ENCODE data around the gene DCPS.
A peak's percentile ranks its signal among the peaks of the same experiment; 100 is the strongest.
"Not testable (repeated sequence)": the region's sequence is repeated elsewhere in the genome, so short reads cannot be mapped to it uniquely, and the experiment has no call there.

The DCPS gene

DNA sequence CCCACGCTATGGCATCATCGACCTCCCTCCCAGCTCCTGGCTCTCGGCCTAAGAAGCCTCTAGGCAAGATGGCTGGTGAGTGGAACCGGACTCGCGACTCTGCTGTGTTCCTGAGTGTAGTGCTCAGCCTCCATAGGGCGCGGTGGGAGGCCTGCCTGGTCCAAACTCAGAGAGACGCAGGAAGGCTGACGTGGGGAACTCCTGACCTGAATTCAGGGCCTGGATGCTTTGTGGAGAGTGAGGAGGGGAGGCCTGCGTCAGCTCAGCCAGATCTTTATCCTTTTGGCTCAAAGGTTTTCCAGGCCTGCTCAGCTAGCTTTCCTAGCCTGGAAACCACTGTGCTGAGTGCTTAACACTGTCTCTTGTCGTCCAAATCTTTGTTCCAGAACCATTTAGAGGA is 13.0 kb upstream of the DCPS start:
- DNase-seq: no peak

- no peak for DNase-seq
Observed at GRCh38 chr11:126293726-126294125, 10.1 kb upstream of the DCPS start.

GRCh38 chr11:126297004-126297403 is 6.9 kb upstream of the DCPS start:
- DNase-seq: no peak

GRCh38 chr11:126304457-126305075 is 706 bp downstream of the DCPS start:
- no peak for DNase-seq

- DNase-seq: no peak
Observed at GRCh38 chr11:126305699-126306098, 1.8 kb downstream of the DCPS start.

DNA sequence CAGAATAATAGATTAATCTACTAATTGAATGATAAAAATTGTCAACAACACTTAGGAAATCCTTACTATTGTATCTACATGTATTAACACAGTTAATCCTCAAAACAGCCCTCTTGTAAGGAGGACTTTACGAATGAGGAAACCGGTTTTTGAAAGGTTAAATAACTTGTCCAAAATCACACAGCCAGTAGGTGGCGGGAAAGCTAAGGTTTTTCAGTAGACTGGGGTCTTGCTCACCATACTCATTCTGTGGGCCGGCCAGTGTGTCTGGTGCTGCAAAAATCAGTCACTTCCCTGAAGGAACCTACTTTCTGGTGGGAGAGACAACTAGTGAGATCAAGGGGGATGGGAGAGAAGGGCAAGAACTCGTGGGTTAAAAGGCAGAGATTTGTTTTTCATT is 3.8 kb downstream of the DCPS start:
- peak in 1 of 2 experiments; percentile 64 for DNase-seq

- no peak for DNase-seq
Observed at GRCh38 chr11:126308271-126308671, 4.4 kb downstream of the DCPS start.

- DNase-seq: not testable (repeated sequence)
Observed at GRCh38 chr11:126308771-126309170, 4.9 kb downstream of the DCPS start.

DNA sequence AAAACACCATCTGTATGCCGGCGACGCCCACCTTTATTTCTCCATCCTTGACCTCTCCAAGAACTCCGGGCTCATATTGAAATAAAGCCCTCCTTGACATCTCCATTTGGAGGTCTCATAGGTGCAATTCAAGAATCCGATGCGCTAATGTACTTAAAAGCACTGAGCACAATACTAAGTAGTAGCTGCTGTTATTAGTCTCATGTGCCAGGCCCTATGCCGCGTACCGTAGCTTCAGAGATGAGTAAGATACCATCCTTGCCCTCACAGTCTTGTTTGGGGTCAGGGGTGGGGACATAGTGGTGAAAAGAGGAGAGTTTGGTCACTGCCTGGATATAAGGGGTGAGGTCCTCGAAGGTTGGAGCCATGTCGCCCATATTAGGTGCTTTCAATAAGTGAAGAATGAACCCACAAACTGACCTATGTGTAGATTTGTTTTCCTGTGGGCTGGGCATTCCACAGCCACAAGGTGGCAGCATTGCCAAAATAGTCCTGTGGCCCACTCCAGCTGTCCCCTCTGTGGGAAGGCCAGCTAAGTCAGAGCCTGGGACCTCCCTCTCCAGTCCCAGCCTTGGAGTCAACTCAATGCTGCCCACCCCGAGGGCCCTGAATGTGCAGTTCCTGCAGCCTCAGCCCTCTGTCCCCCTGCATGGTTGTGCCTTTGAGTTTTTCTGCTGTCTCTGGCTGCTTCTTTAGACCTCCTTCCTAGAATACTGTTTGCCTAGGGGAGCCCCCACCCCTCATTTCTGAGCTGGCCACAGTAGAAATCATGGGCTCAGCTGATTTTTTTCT is 6.5 kb downstream of the DCPS start:
- DNase-seq: peak in 1 of 2 experiments; percentile 70

GRCh38 chr11:126310992-126311310 is 7.1 kb downstream of the DCPS start:
- no peak for DNase-seq

DNA sequence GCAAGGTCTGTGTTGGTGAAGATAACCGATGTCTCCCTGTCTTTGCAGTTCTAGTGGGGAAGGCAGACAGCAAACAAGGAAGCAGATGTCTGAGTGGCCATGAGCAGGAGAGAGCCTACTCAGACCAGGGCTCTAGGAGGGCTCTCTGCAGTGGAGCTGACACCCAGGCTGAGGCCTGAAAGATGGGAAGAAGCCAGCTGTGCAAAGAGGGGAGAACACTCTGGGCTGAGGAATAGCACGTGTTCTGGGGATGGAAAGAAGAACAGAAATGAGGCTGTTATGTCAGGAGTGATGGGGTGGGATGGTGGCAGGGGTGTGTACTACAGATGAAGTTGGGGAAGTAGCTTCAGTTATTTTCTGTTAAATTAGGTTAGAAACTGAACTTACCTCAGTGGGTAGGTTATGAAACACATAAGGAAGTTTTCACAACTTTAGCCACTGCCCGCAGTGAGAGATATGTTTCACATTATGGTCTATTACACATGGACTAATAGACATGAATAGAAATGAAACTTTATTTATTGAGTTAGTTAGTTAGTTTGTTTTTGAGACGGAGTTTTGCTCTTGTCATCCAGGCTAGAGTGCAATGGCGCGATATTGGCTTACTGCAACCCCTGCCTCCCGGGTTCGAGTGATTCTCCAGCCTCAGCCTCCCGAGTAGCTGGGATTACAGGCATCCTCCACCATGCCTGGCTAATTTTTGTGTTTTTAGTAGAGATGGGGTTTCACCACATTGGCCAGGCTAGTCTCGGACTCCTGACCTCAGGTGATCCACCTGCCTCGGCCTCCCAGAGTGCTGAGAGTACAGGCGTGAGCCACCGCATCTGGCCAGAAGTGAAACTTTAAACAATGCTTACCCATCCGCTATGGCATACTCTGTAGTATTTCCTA is 7.8 kb downstream of the DCPS start:
- no peak for DNase-seq

GRCh38 chr11:126312961-126313360 is 9.1 kb downstream of the DCPS start:
- no peak for DNase-seq

DNA sequence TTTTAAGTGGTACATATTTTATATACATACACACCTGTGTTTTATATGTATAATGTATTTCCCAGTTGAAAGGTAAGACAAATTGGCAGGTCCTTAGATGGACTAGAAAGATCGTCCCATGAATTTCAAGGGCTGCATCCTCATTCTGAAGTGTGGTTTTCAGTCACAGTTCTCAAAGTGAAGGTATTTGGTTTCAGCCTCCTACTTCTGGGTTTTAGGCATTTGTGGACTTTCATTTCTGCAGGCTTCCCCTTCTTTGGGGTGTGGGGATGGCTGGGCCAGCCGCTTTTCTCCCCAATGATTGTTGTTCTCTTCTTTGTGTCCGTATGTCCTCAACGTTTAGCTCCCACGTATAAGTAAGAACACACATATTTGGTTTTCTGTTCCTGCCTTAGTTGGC is 10.0 kb downstream of the DCPS start:
- DNase-seq: no peak

DNA sequence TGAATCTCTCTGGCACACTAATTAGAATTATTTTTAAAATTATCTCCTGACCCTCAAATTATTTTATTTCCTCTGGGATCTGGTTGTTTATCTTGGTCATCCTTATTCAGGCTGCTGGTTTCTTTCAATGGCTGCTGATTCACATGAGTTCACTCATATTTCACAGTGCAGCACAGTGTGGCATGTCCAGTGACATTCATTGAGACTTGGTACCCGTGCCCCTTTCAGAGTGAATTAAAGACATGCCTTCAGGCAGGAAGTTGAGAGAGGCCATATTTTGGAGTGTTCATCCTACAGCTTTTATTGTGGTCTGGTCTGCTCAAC is 13.5 kb downstream of the DCPS start:
- no peak for DNase-seq

DNA sequence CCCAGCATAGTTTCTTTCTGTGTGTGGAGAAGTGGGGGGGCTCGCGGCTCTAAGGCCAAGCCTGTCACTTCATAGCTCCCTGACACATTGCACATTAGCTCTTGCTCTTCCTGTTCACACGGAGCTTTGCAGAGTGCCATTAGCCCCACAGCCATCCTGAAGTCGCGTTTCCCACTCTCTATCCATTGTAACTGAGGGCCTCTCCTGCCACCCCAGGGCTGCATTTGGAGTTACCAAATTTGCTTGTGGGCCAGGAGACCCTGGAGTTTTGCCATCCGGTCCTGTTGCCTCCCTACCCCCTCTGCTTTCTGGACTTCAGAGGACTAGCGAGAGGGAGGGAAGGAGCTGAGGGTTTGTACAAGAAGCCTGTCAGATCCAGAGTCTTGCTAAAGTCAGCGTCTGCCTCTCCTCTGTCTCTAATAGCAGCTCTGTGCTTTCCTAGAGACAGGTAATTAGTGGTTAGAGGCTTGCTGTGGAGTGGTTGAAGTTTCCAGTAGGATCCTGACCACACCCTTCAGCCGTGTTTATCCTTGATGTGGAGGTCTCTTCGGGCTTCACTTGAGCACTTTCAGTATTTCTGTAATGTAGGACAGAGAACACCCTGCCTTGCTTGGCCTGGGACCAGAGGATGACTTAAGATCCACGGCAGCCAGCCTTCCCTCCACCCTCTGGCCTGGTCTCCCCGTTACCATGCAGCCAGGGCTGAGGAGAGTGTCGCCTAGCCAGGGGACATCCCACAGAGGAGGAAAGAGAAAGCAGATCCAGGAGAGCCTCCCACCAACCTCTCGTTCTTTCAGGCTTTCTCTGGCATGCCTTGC is 14.1 kb downstream of the DCPS start:
- DNase-seq: no peak

DNA sequence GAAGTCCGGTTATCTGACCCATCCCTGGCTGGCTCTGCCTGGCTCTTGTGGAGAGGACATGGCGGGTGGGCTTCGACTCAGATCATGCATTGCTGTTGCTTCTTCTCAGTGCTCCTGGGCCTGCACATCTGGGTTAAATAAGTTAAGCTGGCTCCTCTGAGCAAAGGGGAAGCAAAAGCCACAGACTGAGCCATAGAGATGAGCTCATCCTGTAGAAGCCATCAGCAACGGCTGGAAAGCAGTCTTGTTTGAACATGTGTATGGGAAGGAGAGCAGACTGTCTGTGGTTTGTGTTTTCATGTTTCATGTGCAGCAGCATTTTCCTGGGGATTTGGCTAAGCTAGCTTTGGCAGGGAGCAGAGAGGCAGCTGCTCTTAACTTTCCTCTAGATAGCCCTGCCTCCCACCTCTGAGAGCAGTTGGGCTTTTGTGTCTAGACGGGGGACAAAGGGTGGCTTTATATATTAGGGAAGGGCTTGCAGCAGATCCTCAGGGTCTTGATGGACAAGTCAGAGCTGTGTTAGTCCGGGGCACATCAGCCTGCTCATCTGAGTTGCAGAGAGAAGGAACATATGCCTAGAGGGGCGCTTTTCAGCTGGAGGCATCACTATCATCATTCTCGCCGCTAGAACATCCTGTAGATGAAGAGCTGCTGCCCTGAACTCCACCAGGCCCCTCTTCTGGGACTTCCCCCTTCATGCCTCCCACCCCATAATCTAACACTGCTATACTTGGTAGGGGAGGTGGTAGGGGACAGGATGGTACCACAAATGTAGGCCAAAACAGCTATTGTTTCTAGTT is 14.9 kb downstream of the DCPS start:
- DNase-seq: no peak

DNA sequence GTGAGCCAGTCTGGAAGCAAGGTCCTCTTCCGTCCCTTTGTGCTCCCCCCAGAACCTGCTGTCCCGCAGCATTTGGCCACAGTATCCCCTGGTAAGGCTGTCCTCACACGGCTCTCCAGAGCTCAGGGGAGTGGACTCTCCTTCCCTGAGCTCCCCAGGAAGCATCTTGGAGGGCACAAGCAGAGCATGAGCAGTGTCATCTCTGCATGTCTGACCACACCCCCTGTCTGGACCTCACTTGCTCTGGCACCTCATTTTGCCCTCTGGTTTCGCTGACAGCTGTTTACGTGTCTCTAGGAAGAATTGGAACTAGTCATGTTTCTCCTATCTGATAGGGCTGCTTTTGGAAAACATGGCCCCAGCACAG is 15.5 kb downstream of the DCPS start:
- DNase-seq: no peak

- DNase-seq: no peak
Observed at GRCh38 chr11:126322996-126323395, 19.1 kb downstream of the DCPS start.

DNA sequence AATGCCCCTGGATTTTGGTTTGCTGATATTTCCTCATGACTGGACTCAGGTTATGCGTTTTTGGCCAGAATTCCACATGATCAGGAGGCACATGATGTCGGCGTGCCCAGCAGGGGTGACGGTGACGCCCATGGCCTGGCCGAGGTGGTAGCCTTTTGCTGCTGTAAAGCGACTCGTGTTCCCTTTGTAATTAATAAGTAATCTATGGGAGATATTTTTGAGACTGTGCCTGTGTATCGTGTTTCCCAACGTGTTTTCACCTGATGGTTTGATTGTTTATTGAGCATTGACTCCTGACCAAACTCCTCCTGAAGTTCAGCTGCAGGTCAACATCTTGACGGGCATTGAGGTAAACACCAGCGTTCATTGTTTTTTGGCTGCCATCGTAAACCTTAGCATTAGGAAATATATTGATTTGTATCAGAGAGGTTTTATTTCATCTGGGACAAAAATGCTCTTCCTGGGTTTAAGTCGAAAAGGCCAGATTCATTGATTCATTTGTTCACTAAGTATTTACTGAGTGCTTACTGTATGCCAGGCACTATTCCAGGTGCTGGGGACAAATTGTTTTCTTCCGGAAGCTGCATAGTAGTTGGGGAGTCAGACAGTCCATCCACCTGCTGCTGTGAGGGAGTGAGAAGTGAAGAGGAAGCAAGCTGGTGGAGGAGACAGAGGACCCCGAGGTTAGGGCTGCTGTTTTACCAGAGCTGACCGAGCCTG is 23.6 kb downstream of the DCPS start:
- DNase-seq: no peak

DNA sequence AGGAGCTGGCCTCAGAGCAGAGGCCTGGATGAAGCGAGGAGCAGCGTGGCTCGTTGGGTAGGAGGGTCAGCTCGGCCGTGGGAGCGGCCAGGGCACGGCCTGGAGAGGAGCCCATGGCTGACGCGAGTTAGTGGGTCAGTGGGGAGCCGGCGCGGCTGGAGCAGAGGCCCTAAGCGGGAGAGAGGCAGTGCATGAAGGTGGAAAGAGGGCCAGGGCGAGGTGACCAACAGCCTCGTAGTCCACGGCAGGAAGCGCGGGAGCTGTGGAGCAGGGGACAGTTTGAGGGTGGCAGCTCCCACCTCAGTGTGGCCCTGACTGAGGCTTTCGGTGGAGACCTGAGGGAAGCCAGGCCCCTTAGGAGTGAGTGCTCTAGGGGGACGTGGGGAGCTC is 24.1 kb downstream of the DCPS start:
- DNase-seq: no peak

- DNase-seq: no peak
Observed at GRCh38 chr11:126328444-126328843, 24.6 kb downstream of the DCPS start.
